Memory B cell (primary cell): ENCODE results near the gene NOSIP.

Source experiments
- ATAC-seq: fragments of 150-1000 bp; cut with Tn5 transposase; 2 replicates; pipeline ENCODE4 v1.10.0; 2021; ENCODE audit warnings: low read depth, mild to moderate bottlenecking, moderate library complexity
- DNase-seq, 2 donors: peaks; one replicate each; pipeline ENCODE4 v3.0.0; 2022; ENCODE audit warnings: low spot score in 2 of 2
- H3K27ac Mint-ChIP-seq: one replicate; pipeline ENCODE4 v1.8.0; 2022; ENCODE audit warnings: mild to moderate bottlenecking, moderate library complexity, mixed read lengths
- H3K27me3 Mint-ChIP-seq: one replicate; pipeline ENCODE4 v1.8.0; 2022; ENCODE audit warnings: mixed read lengths
- H3K36me3 Mint-ChIP-seq: one replicate; pipeline ENCODE4 v1.8.0; 2022; ENCODE audit warnings: mild to moderate bottlenecking, mixed read lengths
- H3K4me1 Mint-ChIP-seq: one replicate; pipeline ENCODE4 v1.8.0; 2022; ENCODE audit warnings: mixed read lengths
- H3K4me3 Mint-ChIP-seq: one replicate; pipeline ENCODE4 v1.8.0; 2022; ENCODE audit warnings: mild to moderate bottlenecking, moderate library complexity, mixed read lengths
- H3K9me3 Mint-ChIP-seq: one replicate; pipeline ENCODE4 v1.8.0; 2022; ENCODE audit warnings: mixed read lengths

NOSIP gene

DNA sequence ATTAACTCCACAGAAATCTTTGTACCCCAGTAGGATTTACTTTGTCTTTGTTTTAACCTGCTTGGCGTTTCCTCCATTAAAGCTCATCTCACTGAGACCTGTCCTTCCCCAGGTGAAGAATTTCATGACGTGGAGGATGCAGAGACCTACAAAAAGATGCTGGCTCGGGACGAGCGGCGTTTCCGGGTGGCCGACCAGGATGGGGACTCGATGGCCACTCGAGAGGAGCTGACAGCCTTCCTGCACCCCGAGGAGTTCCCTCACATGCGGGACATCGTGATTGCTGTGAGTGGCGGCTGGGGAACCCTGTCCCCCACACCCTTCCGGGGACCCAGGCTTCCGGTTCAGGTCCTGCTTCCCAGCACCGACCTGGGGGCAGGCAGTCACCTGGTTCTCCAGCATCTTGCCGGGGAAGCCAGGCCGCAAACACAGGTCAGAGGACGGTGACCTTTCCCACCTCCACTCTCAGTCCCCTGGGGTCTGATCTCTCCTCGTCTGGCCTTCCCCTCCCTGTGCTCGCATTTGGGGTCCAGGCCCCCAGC, 43.4 kb downstream of the NOSIP start:
- DNase-seq (no peak), ATAC-seq (no peak)
- Mint-ChIP-seq H3K9me3 (no peaks in the 10 kb centered on the region), H3K27me3 (no peaks in the 10 kb centered on the region), H3K4me1 (peaks cover 24% of the 10 kb centered on the region), H3K27ac (peak overlapping the region; percentile 81), H3K4me3 (no peak overlapping the region), H3K36me3 (no peaks in the 10 kb centered on the region)

DNA sequence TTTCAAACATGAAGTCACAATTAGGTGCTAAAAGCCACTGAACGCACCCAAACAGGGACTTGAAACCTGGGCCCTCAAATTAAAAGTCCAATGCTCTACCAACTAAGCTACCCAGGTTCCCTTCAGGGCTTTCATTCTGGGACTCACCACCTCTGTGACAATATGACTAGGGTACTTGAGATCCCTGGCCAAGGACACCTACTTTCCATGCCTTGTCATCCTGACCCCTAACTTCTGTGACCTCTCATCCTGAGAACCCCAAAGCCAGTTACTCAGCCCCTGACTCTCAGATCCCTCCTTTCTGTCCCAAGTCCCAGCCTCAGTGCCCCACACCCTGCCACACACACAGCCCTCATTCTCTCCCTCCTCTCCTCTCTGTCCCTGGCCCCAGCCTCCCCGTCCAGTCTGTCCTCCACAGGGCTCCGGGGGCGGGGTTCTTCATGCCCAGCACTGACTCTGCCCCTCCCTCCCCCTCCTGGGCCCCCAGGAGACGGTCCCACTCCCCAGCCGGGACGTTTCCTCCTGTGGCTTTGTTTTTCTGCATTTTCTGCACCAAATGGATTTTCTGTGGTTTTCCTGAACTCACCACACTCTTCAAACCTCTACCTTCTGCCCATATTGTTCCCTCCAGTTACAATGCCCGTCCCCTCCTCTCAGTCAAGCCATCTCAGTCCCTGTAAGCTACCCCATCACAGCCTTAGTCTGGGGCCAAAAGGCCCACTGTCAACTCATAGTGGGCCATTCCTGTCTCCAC, 45.5 kb downstream of the NOSIP start:
- ATAC-seq (no peak), DNase-seq (no peak)
- H3K27ac Mint-ChIP-seq, result peak overlapping the region; percentile 65
- H3K9me3 Mint-ChIP-seq, result no peaks in the 10 kb centered on the region
- H3K4me3 Mint-ChIP-seq, result peak overlapping the region; percentile 86
- H3K36me3 Mint-ChIP-seq, result no peaks in the 10 kb centered on the region
- H3K27me3 Mint-ChIP-seq, result no peaks in the 10 kb centered on the region
- H3K4me1 Mint-ChIP-seq, result peaks cover 20% of the 10 kb centered on the region

DNA sequence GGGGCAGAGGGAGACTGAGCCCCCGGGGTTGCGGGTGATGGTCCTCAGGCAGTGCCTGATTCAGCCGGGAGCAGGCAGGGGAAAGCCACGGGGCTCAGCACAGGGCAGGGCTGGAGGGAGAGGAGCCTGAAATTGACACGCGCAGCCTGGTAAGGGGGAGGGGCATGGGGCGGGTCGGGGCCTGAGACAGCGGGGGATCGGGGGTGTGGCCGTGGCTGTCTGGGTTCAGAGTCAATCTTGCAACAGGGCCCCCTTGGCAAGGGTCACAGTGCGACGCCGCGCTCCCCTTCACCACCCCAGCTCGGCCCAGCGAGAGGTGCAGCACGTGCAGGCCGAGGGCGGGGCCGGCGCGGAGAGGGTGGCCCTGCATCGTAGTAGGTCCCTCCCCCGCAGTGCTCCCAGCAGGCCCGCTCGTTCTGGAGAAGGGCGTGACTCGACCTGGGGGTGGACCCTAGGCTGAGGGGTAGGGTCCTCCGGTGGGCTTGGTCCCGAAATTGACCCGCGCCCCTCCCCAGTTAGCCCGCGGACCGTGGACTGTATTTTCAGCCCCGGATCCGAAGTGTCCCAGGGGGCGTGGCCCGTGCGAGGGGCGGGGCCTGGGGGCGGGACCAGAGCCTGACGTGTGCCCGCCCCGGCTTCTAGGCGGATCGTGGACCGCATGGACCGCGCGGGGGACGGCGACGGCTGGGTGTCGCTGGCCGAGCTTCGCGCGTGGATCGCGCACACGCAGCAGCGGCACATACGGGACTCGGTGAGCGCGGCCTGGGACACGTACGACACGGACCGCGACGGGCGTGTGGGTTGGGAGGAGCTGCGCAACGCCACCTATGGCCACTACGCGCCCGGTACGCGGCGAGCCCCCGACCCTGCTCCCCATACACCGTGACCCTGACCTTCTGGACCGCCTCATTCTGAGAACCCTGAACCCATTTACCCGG, 46.5 kb downstream of the NOSIP start:
- peaks cover 2% of the 10 kb centered on the region for H3K27me3 Mint-ChIP-seq
- no peaks in the 10 kb centered on the region for H3K36me3 Mint-ChIP-seq
- DNase-seq (peak; percentile 87 to 97), ATAC-seq (peak; percentile 86)
- H3K4me3 Mint-ChIP-seq, result peak overlapping the region; percentile 86
- H3K27ac Mint-ChIP-seq, result peak overlapping the region; percentile 65
- no peaks in the 10 kb centered on the region for H3K9me3 Mint-ChIP-seq
- H3K4me1 Mint-ChIP-seq, result peaks cover 20% of the 10 kb centered on the region

DNA sequence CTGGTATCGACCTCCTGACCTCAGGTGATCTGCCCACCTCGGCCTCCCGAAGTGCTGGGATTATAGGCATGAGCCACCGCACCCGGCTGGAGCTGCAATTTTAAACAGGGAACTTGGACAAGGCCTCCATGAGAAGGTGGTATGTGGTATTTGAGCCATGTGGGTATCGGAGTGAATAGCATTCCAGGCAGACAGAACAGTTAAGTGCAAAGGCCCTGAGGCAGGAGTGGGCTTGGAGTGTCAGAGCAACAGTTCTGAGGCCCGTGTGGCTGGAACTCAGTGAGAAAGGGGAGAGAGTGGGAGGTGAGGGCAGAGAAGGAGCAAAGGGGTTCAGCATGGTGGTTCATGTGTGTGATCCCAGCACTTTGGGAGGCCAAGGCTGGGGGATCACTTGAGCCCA, 49.6 kb downstream of the NOSIP start:
- Mint-ChIP-seq H3K4me3 (no peak overlapping the region), H3K9me3 (no peaks in the 10 kb centered on the region), H3K4me1 (peaks cover 29% of the 10 kb centered on the region), H3K27ac (no peak overlapping the region), H3K36me3 (peaks cover 3% of the 10 kb centered on the region), H3K27me3 (peaks cover 2% of the 10 kb centered on the region)
- no peak for ATAC-seq
- no peak for DNase-seq

DNA sequence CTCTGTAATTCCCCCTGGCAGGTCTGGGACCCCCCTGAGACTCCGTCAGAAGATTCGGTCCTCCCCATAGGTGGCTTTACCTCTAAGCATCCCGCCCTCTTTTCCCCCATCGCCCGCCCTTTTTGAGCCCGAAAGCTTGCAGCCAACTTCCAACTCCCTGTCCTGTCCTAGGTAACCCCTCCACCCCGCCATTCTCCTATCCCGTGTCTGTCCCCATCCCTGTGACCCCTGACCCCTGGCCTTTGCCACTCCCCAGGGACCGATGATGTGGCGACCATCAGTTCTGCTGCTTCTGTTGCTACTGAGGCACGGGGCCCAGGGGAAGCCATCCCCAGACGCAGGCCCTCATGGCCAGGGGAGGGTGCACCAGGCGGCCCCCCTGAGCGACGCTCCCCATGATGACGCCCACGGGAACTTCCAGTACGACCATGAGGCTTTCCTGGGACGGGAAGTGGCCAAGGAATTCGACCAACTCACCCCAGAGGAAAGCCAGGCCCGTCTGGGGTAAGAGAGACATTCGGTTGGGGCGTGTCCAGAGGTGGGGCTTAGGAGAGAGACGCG, 52.1 kb downstream of the NOSIP start:
- DNase-seq, result no peak
- no peaks in the 10 kb centered on the region for H3K9me3 Mint-ChIP-seq
- H3K4me3 Mint-ChIP-seq, result peak overlapping the region; percentile 78
- H3K36me3 Mint-ChIP-seq, result peaks cover 8% of the 10 kb centered on the region
- ATAC-seq, result no peak
- H3K4me1 Mint-ChIP-seq, result peaks cover 18% of the 10 kb centered on the region
- H3K27me3 Mint-ChIP-seq, result peaks cover 2% of the 10 kb centered on the region
- H3K27ac Mint-ChIP-seq, result peak overlapping the region; percentile 62

DNA sequence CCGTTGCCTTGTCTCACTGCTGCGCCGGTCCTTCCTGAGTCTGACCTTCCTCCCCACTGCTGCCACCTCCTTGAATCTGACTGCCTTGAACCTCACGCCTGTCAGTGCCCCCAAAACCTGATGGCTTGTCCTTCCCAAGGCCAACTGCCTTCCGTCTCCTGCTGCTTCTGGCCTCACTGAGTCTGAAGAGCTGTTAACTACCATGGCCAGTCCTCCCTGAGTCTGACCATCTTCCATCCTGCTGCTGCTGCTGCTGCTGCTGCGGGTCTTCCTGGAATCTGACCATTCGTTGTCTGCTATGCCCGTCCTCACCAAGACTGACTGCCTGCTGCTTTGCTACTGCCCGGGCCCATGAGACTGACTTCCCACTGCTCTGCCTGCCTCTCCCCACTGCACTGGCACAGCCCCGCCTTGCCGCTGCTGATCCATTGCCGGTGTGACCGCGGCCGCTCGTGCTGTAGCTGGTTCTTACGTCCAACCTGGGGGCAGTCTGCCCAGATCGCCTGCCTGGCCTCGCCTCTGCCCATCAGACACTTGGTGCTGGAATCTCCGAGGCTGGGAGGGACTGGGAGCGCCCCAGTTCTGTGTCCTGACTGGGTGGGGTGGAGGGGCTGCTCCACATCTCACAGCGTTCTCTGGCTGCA, 55.4 kb downstream of the NOSIP start:
- peaks cover 2% of the 10 kb centered on the region for H3K27me3 Mint-ChIP-seq
- DNase-seq (no peak), ATAC-seq (no peak)
- peaks cover 8% of the 10 kb centered on the region for H3K36me3 Mint-ChIP-seq
- H3K4me1 Mint-ChIP-seq, result peaks cover 14% of the 10 kb centered on the region
- no peak overlapping the region for H3K27ac Mint-ChIP-seq
- no peaks in the 10 kb centered on the region for H3K9me3 Mint-ChIP-seq
- H3K4me3 Mint-ChIP-seq, result no peak overlapping the region

DNA sequence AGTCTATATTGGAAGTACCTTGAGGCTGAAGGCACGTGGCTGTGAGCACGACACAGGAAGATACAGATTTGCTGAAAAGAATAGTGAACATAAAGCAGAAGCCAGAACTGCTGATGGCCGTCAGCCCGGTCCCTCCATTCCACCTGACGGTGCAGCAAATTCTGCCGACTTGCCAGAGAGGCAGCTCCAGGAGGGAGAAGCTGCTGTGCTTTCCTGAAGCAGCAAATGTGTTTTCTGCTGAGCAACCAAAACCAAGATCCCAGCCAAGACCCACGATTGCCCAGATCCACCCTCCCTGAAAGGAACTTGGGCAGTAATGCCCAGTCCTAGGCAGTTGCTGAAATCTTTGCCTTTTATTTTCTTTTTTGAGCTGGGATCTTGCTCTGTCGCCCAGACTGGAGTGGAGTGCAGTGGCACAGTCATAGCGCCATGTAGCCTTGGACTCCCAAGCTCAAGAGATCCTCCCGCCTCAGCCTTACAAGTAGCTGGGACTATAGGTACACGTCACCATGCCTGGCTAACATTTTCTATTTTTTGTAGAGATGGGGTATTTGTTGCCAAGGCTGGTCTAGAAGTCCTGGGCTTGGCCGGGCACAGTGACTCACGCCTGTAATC, 59.5 kb downstream of the NOSIP start:
- no peak overlapping the region for H3K4me3 Mint-ChIP-seq
- no peaks in the 10 kb centered on the region for H3K27me3 Mint-ChIP-seq
- ATAC-seq, result no peak
- no peaks in the 10 kb centered on the region for H3K9me3 Mint-ChIP-seq
- H3K27ac Mint-ChIP-seq, result no peak overlapping the region
- peaks cover 9% of the 10 kb centered on the region for H3K4me1 Mint-ChIP-seq
- peaks cover 12% of the 10 kb centered on the region for H3K36me3 Mint-ChIP-seq
- DNase-seq, result no peak

DNA sequence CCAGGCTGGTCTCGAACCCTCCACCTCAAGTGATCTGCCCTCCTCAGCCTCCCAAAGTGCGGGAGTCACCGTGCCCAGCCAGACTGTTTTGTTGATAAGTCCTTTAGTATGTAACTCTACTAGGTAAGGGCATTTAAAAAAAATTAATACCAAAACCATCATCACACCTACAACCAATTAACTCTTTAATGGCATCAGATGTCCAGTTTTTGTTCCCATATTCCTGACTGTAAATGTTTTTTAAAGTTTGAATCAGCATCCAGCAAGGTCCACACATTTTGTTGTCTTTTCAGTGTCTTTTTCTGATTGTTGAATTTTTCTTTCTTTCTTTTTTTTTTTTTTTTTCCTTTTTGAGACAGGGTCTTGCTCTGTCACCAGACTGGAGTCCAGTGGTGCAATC, 62.3 kb downstream of the NOSIP start:
- ATAC-seq (no peak), DNase-seq (no peak)
- no peaks in the 10 kb centered on the region for H3K9me3 Mint-ChIP-seq
- peaks cover 15% of the 10 kb centered on the region for H3K4me1 Mint-ChIP-seq
- H3K36me3 Mint-ChIP-seq, result peaks cover 7% of the 10 kb centered on the region
- H3K27me3 Mint-ChIP-seq, result no peaks in the 10 kb centered on the region
- H3K4me3 Mint-ChIP-seq, result no peak overlapping the region
- H3K27ac Mint-ChIP-seq, result no peak overlapping the region

DNA sequence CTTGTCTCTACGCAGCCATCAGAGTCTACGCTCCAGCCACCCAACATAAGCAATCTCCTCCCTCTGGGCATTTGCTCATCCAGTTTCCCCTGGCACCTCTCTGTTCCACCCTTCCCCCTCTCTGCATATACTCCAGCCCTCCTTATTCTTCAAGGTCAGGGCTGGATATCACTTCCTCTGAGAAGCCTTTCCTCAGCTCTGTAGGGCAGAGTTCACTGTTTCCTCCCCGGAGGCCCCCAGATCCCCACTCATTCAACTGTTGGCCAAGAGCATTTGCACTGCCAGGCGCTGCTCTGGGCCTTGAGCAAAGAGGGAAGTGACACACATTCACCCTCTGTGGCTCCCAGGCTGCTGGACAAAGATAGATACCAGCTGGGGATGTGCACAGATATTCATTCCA, 64.6 kb downstream of the NOSIP start:
- Mint-ChIP-seq H3K27ac (no peak overlapping the region), H3K4me1 (peaks cover 28% of the 10 kb centered on the region), H3K4me3 (peak overlapping the region; percentile 32), H3K9me3 (no peaks in the 10 kb centered on the region), H3K36me3 (peaks cover 7% of the 10 kb centered on the region), H3K27me3 (no peaks in the 10 kb centered on the region)
- DNase-seq, result no peak
- no peak for ATAC-seq

DNA sequence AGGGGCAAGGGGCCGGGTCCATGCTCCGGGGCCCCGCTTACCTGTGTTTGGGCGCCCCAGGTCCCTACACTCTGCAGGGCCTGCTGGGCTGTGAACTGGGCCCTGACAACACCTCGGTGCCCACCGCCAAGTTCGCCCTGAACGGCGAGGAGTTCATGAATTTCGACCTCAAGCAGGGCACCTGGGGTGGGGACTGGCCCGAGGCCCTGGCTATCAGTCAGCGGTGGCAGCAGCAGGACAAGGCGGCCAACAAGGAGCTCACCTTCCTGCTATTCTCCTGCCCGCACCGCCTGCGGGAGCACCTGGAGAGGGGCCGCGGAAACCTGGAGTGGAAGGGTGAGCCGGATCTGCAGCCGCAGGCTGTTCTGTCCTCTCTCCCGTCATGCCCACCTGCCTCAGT, 66.2 kb downstream of the NOSIP start:
- no peaks in the 10 kb centered on the region for H3K9me3 Mint-ChIP-seq
- peaks cover 30% of the 10 kb centered on the region for H3K4me1 Mint-ChIP-seq
- peak overlapping the region; percentile 98 for H3K4me3 Mint-ChIP-seq
- peaks cover 3% of the 10 kb centered on the region for H3K36me3 Mint-ChIP-seq
- no peak overlapping the region for H3K27ac Mint-ChIP-seq
- no peaks in the 10 kb centered on the region for H3K27me3 Mint-ChIP-seq
- DNase-seq, result no peak
- ATAC-seq, result no peak

DNA sequence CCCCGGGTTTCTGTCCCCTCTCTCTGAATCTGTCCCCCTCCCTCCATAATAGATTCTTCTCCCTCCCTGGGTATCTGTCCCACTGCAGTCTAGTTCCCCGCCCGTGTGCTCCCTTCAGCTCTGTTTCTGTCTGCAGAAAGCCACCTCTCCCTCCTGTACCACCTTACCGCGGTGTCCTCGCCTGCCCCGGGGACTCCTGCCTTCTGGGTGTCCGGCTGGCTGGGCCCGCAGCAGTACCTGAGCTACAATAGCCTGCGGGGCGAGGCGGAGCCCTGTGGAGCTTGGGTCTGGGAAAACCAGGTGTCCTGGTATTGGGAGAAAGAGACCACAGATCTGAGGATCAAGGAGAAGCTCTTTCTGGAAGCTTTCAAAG, 66.6 kb downstream of the NOSIP start:
- DNase-seq (no peak), ATAC-seq (no peak)
- Mint-ChIP-seq H3K4me1 (peaks cover 30% of the 10 kb centered on the region), H3K4me3 (peak overlapping the region; percentile 98), H3K36me3 (peaks cover 3% of the 10 kb centered on the region), H3K27me3 (no peaks in the 10 kb centered on the region), H3K27ac (peak overlapping the region; percentile 94), H3K9me3 (no peaks in the 10 kb centered on the region)

DNA sequence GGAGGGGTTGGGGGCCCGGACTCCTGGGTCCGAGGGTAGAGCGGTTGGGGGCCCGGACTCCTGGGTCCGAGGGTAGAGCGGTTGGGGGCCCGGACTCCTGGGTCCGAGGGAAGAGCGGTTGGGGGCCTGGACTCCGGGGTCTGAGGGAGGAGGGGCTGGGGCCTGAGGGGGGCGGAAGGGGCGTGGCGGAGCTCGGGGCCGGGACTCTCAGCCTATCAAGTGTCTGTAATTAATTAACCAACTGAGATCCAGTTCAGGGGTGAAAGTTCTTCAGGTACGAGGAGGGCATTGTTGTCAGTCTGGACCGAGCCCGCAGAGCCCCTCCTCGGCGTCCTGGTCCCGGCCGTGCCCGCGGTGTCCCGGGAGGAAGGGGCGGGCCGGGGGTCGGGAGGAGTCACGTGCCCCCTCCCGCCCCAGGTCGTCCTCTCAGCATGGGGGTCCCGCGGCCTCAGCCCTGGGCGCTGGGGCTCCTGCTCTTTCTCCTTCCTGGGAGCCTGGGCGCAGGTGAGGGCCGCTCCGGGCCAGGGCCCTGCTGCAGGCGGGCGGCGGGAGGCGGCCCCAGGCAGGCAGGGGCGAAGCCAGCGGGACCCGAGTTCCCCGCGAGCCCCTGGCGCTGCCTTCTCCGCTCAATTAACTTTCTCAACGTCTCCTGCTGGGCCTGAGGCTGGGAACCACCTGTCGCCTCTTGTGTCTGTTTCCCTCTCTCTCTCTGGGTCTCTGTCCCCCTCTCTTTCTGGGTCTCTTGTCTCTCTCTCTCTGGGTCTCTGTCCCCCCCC, 67.2 kb downstream of the NOSIP start:
- peak; percentile 77 for ATAC-seq
- peaks cover 3% of the 10 kb centered on the region for H3K36me3 Mint-ChIP-seq
- no peaks in the 10 kb centered on the region for H3K27me3 Mint-ChIP-seq
- peak overlapping the region; percentile 98 for H3K4me3 Mint-ChIP-seq
- peaks cover 30% of the 10 kb centered on the region for H3K4me1 Mint-ChIP-seq
- peak overlapping the region; percentile 94 for H3K27ac Mint-ChIP-seq
- H3K9me3 Mint-ChIP-seq, result no peaks in the 10 kb centered on the region
- no peak for DNase-seq
